ENCODE data around the gene JTB. TPM values are rescaled to one million over a fixed set of nuclear protein-coding genes. Genes with fewer than 3 reads are reported as not detected.

JTB gene
- polyA plus RNA-seq, 1 donor from 2014 or later: 257 TPM

DNA sequence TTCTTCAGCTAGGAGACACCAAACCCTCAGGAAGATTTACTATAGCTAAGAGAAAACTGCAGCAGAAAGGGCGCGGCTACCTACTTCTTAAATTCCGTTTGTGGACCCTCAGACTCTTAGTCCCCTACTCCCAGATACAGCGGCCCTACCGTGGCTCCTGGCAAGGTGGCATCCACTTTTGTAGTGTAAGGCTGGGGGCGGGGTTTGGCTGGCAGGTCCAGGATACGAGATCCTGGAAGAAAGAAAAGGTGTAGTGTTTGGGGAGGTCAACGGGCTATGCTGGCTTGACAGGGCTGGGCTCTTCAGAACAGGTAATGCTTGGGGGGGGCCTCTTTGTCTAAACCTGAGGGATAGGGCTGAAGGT, 9.5 kb downstream of the JTB start:
- Histone ChIP-seq H3K9me3 (ENCODE audit: low read length) (no peaks in the 10 kb centered on the region), H3K27ac (ENCODE audit: low read length) (peak overlapping the region; percentile 74), H3K27me3 (ENCODE audit: insufficient read depth, low read depth, low read length) (no peaks in the 10 kb centered on the region), H3F3A (ENCODE audit: insufficient read depth, low read length, poor library complexity, severe bottlenecking) (peaks cover 4% of the 10 kb centered on the region), H3K9me2 (ENCODE audit: insufficient read depth, low read length) (no peaks in the 10 kb centered on the region), H3K36me3 (ENCODE audit: insufficient read depth, low read length) (no peaks in the 10 kb centered on the region), H4K20me1 (ENCODE audit: insufficient read depth) (no peaks in the 10 kb centered on the region), H3K4me2 (ENCODE audit: low read length) (peak overlapping the region; percentile 26), H3K9ac (ENCODE audit: low read length) (peak overlapping the region; percentile 62), H3K4me3 (ENCODE audit: low read length) (peak overlapping the region; percentile 91), H3K79me2 (replicated peaks; ENCODE audit: insufficient read depth, low read length) (peaks cover 10% of the 10 kb centered on the region), H2AFZ (ENCODE audit: low read depth, low read length) (peak overlapping the region; percentile 43)
- no peak for TF ChIP-seq RAD21 (conservative IDR thresholded peaks at IDR 0.05)
- peak; percentile 13 for TF ChIP-seq TAF1 (IDR thresholded peaks at IDR 0.05; ENCODE audit: low read depth)
- no peak for TF ChIP-seq EP300 (conservative IDR thresholded peaks at IDR 0.05; ENCODE audit: poor library complexity, severe bottlenecking)
- TF ChIP-seq, protein P1, sequence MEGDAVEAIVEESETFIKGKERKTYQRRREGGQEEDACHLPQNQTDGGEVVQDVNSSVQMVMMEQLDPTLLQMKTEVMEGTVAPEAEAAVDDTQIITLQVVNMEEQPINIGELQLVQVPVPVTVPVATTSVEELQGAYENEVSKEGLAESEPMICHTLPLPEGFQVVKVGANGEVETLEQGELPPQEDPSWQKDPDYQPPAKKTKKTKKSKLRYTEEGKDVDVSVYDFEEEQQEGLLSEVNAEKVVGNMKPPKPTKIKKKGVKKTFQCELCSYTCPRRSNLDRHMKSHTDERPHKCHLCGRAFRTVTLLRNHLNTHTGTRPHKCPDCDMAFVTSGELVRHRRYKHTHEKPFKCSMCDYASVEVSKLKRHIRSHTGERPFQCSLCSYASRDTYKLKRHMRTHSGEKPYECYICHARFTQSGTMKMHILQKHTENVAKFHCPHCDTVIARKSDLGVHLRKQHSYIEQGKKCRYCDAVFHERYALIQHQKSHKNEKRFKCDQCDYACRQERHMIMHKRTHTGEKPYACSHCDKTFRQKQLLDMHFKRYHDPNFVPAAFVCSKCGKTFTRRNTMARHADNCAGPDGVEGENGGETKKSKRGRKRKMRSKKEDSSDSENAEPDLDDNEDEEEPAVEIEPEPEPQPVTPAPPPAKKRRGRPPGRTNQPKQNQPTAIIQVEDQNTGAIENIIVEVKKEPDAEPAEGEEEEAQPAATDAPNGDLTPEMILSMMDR (IDR thresholded peaks at IDR 0.05; ENCODE audit: poor library complexity, severe bottlenecking): no peak

GRCh38 chr1:153967107-153967999, 10.1 kb downstream of the JTB start, which contains the start of gene CREB3L4:
CREB3L4 (plus strand) TSS chr1:153967902; CDS start chr1:153968526, 624 bp downstream.
- peak within 1 kb of the TSS; percentile 69 for H3K4me2 ChIP-seq (ENCODE audit: low read length)
- peaks cover 16% of the 10 kb centered on the region for H3K79me2 ChIP-seq (replicated peaks; ENCODE audit: insufficient read depth, low read length)
- peak within 1 kb of the TSS; percentile 69 for H3K9ac ChIP-seq (ENCODE audit: low read length)
- peak within 1 kb of the TSS; percentile 91 for H3K4me3 ChIP-seq (ENCODE audit: low read length)
- no peaks in the 10 kb centered on the region for H3K9me2 ChIP-seq (ENCODE audit: insufficient read depth, low read length)
- H3K27ac ChIP-seq (ENCODE audit: low read length): peak within 1 kb of the TSS; percentile 83
- H3K9me3 ChIP-seq (ENCODE audit: low read length): no peaks in the 10 kb centered on the region
- TF ChIP-seq SMC3 (conservative IDR thresholded peaks at IDR 0.05; ENCODE audit: poor library complexity) (no peak), EZH2 (IDR thresholded peaks at IDR 0.05; ENCODE audit: borderline replicate concordance, insufficient read depth, low read length, poor library complexity, severe bottlenecking) (no peak), REST (IDR thresholded peaks at IDR 0.05; ENCODE audit: borderline replicate concordance) (peak; percentile 73), EP300 (conservative IDR thresholded peaks at IDR 0.05; ENCODE audit: poor library complexity, severe bottlenecking) (peak; percentile 29), MXI1 (conservative IDR thresholded peaks at IDR 0.05; ENCODE audit: poor library complexity, severe bottlenecking) (peak; percentile 97), POLR2AphosphoS5 (IDR thresholded peaks at IDR 0.05) (peak; percentile 75), RAD21 (conservative IDR thresholded peaks at IDR 0.05) (peak; percentile 8), TAF1 (IDR thresholded peaks at IDR 0.05; ENCODE audit: low read depth) (peak; percentile 12)
- TF ChIP-seq, protein P1 (IDR thresholded peaks at IDR 0.05; ENCODE audit: poor library complexity, severe bottlenecking): peak; percentile 77
- H3F3A ChIP-seq (ENCODE audit: insufficient read depth, low read length, poor library complexity, severe bottlenecking): peaks cover 4% of the 10 kb centered on the region
- no peaks in the 10 kb centered on the region for H3K36me3 ChIP-seq (ENCODE audit: insufficient read depth, low read length)
- no peaks in the 10 kb centered on the region for H3K27me3 ChIP-seq (ENCODE audit: insufficient read depth, low read depth, low read length)
- peak within 1 kb of the TSS; percentile 59 for H2AFZ ChIP-seq (ENCODE audit: low read depth, low read length)
- no peaks in the 10 kb centered on the region for H4K20me1 ChIP-seq (ENCODE audit: insufficient read depth)

Measured in neural cell (in vitro differentiated cells).